ENCODE results near the gene HHLA2.
A peak's percentile ranks its signal among the peaks of the same experiment; 100 is the strongest.

The HHLA2 gene

DNA sequence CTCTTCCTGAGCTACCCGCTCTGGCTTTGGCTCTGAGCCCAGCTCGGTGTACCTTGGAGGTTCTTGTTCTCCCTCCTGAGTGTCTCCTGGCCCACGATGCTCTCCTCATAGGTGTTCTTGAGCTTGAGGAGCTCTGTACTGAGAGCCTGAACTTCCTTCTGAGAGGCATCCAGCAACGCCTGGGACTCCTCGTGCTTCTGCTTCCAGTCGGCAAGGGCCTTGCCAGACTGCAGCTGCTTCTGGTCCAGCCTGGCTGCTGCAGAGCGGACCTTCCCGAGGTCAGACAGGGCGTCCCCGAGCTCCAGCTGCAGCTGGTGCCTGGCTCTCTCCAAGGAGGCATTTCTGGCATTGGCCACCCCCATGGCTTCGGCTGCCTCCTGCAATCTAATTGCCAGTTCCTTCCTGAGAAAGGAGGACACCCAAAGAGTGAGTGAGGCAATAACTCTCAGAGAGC is 114.2 kb downstream of the HHLA2 start:
- in situ Hi-C loops (cut with HindIII; ENCODE audit: low sequenced_read_pairs), result no loop called here
- TF ChIP-seq, protein P1, sequence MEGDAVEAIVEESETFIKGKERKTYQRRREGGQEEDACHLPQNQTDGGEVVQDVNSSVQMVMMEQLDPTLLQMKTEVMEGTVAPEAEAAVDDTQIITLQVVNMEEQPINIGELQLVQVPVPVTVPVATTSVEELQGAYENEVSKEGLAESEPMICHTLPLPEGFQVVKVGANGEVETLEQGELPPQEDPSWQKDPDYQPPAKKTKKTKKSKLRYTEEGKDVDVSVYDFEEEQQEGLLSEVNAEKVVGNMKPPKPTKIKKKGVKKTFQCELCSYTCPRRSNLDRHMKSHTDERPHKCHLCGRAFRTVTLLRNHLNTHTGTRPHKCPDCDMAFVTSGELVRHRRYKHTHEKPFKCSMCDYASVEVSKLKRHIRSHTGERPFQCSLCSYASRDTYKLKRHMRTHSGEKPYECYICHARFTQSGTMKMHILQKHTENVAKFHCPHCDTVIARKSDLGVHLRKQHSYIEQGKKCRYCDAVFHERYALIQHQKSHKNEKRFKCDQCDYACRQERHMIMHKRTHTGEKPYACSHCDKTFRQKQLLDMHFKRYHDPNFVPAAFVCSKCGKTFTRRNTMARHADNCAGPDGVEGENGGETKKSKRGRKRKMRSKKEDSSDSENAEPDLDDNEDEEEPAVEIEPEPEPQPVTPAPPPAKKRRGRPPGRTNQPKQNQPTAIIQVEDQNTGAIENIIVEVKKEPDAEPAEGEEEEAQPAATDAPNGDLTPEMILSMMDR (IDR thresholded peaks at IDR 0.05; ENCODE audit: low read depth, low read length, missing control alignments), result no peak
- no peak overlapping the region for H3K4me3 ChIP-seq (ENCODE audit: low read depth, low read length)
- no peak for DNase-seq (ENCODE audit: low read depth)

DNA sequence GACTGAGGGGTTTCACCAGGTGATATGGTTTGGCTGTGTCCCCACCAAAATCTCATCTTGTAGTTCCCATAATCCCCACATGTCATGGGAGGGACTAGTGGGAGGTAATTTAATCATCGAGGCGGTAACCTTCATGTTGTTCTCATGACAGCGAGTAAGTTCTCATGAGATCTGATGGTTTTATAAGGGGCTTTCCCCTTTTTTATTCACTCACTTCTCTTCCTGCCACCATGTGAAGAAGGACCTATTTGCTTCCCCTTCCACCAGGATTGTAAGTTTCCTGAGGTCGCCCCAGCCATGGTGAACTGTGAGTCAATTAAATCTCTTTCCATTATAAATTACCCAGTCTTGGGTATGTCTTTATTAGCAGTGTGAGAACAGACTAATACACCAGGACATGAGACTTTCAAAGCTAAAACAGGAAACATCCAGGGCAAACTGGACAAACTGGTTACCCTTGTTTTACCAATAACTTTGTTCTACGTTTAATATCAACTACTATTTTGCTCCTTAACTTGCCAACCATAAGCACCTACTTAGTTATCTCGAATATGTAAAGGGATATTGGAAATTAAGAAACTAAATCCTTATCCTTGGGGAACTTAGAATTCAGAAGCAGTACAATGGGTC is 115.9 kb downstream of the HHLA2 start:
- no peak for DNase-seq (ENCODE audit: low read depth)
- no peak overlapping the region for H3K4me3 ChIP-seq (ENCODE audit: low read depth, low read length)
- in situ Hi-C loops (cut with HindIII; ENCODE audit: low sequenced_read_pairs), result no loop called here
- TF ChIP-seq, protein P1 (IDR thresholded peaks at IDR 0.05; ENCODE audit: low read depth, low read length, missing control alignments), result no peak

DNA sequence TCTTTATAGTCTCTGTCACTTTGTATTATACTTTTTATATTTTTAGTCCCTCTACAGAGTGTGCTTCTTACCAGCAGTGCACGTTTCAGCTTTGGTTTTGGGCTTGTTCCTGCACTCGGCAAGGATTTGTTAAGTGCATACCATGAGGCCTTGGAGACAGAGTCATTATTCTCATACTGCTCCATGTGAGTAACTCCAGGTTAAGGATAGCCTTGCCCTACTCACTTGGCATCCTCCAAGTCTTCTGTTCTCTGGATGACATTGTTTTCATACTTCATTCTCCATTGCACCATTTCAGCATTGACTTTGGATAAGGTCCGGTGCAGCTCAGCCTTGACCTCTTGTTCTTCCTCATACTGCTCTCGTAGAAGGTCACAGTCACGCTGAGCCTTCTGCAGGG is 117.7 kb downstream of the HHLA2 start:
- DNase-seq (ENCODE audit: low read depth), result no peak
- in situ Hi-C loops (cut with HindIII; ENCODE audit: low sequenced_read_pairs), result no loop called here
- TF ChIP-seq, protein P1 (IDR thresholded peaks at IDR 0.05; ENCODE audit: low read depth, low read length, missing control alignments), result no peak
- no peak overlapping the region for H3K4me3 ChIP-seq (ENCODE audit: low read depth, low read length)

DNA sequence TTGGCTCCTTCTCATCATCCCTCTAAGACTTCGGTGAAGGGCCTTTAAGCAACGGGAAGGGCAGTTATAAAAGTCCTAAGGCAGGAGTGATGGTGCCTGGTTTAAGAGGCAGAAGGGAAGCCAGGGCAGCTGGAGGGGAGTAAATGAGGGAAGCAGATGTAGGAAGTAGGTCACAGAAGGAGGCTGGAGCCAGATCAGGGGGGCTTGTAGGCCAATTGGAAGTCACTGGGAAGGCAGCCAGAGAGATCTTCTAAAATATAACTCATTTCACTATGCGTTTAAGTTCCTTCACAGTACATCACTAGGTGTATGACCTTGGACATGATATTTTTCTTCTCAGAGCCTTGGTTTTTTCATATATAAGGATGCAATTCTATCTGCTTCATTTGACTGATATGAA is 119.3 kb downstream of the HHLA2 start:
- in situ Hi-C loops (cut with HindIII; ENCODE audit: low sequenced_read_pairs), result no loop called here
- TF ChIP-seq, protein P1 (IDR thresholded peaks at IDR 0.05; ENCODE audit: low read depth, low read length, missing control alignments), result no peak
- no peak for DNase-seq (ENCODE audit: low read depth)

DNA sequence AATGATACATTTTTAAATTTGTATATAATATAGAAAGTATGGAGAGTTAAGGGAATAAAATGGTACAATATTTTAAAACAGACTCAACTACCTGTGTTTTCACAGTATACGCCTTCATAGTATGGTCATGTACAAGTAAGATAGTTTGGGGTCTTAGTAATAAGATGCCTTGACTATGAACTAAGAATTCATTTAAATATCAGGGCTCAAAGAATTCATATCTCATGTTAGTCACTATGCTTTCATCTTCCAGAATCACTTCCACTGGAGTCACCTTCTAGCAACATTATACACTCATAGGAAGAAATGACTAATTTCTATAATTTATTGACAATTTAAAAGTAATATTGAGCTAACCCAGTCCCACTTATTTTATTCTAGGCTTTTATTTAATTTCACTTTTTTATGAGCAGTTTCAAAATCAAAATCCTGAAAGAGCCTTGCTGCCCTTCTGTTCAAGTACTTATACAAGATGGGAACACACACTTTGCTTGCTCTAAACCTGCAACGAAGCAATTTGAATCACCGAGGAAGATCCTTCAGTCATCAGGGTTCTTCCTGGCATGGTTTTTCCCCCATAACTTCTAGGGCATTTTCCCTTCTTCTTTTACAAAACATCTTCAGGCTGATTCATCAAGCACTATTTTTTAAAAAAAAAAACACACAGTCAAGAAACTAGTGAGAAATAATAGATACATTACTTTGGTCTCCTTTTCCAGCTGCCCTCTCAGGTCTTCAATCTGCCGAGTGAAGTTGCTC is 119.9 kb downstream of the HHLA2 start:
- TF ChIP-seq, protein P1 (IDR thresholded peaks at IDR 0.05; ENCODE audit: low read depth, low read length, missing control alignments), result no peak
- no peak overlapping the region for H3K4me3 ChIP-seq (ENCODE audit: low read depth, low read length)
- no peak for DNase-seq (ENCODE audit: low read depth)
- in situ Hi-C loops (cut with HindIII; ENCODE audit: low sequenced_read_pairs), result no loop called here

More for the DNA sequence above, 119.3 kb downstream of the HHLA2 start:
- H3K4me3 ChIP-seq (ENCODE audit: low read depth, low read length), result no peak overlapping the region

DNA sequence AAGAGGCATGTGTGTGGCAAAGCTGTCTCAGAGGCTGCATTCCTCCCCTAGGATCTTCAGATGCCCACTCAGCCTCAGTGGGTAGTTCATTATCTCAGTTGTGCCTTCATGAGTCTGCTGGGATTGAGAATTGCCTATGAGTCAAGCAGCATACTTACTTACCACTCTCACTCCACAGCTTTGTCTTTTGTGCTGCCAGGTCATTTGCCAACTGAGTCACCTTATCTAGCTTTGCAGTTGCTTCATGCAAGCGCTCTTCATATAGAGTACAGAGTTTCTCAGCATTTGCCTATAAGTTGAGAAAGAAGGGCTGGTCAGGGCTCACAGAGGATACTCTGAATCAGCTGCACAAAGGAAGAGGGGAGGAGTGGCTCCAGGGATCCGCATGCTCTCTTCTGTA is 124.6 kb downstream of the HHLA2 start:
- no peak overlapping the region for H3K4me3 ChIP-seq (ENCODE audit: low read depth, low read length)
- in situ Hi-C loops (cut with HindIII; ENCODE audit: low sequenced_read_pairs), result no loop called here
- DNase-seq (ENCODE audit: low read depth), result peak; percentile 31
- TF ChIP-seq, protein P1 (IDR thresholded peaks at IDR 0.05; ENCODE audit: low read depth, low read length, missing control alignments), result no peak

Measured in astrocyte of the cerebellum (primary cell).